HepG2 (cell line): Measurements from ENCODE around the gene MXD3. TPM values are rescaled to one million over a fixed set of nuclear protein-coding genes. Genes with fewer than 3 reads are reported as not detected.

Source experiments
- ATAC-seq: fragments of 200-7000 bp; cut with Tn5 transposase; 3 replicates; pipeline ENCODE4 v1.9.1; 2020; ENCODE audit warnings: mild to moderate bottlenecking, moderate library complexity
- BruUV-seq: library from RNA; stranded (reverse); fragments of 400-500 nt; replicated peaks from 2 replicates; lab custom pipeline; 2021; lab: Mats Ljungman, UMichigan
- CTCF ChIA-PET: fragments of 300-600 bp; formaldehyde crosslinking; extraction: SDS; loops from one replicate; lab custom pipeline; 2021; ENCODE audit warnings: low total read pairs, inconsistent platforms, low intra/inter-chr PET ratio; lab: Yijun Ruan, JAX
- POLR2A ChIA-PET: fragments of 350-600 bp; sonication (Branson Sonifier 250); formaldehyde crosslinking; loops from one replicate; lab custom pipeline; 2020; ENCODE audit warnings: antibody characterized with exemption, inconsistent platforms; lab: Yijun Ruan, JAX
- DNase-seq: peaks from one replicate; pipeline ENCODE4 v3.0.0-alpha.2; 2015; ENCODE audit warnings: low spot score
- FAIRE-seq: peaks from 3 replicates; lab custom pipeline; 2011; peaks lifted over from hg19 to GRCh38; lab: Jason Lieb, UNC
- H2AFZ ChIP-seq: one replicate; pipeline ENCODE4 v1.6.1; 2011; ENCODE audit warnings: low read length, inconsistent platforms
- H3K27ac ChIP-seq: fragments of 300-600 bp; 3 replicates; pipeline ENCODE4 v1.8.0; 2011; ENCODE audit warnings: mixed run types, mild to moderate bottlenecking, mixed read lengths, low read length, inconsistent platforms; ENCODE audit not compliant: insufficient read depth; ENCODE audit errors: extremely low read length
- H3K27me3 ChIP-seq, 2 experiments: fragments of 200-600 bp in 1 of 2; 2 replicates in 1 of 2; 3 replicates in 1 of 2; pipeline versions ENCODE4 v1.6.0 to v1.8.0; 2011; ENCODE audit warnings: low read length in 2 of 2, mild to moderate bottlenecking in 2 of 2, moderate library complexity in 2 of 2, inconsistent platforms in 1 of 2; ENCODE audit not compliant: insufficient read depth in 2 of 2, control insufficient read depth in 1 of 2
- H3K36me3 ChIP-seq, 2 experiments: fragments of 200-600 bp in 1 of 2; replicated peaks in 1 of 2; 2 replicates in 1 of 2; 3 replicates in 1 of 2; pipeline versions ENCODE4 v1.5.1 to v1.8.0; 2011; ENCODE audit warnings: low read length in 2 of 2, inconsistent platforms in 1 of 2; ENCODE audit not compliant: insufficient read depth in 2 of 2, control insufficient read depth in 1 of 2
- H3K4me1 ChIP-seq: 2 replicates; pipeline ENCODE4 v1.5.1; 2012; ENCODE audit warnings: low read length, inconsistent platforms; ENCODE audit not compliant: insufficient read depth
- H3K4me2 ChIP-seq: 2 replicates; pipeline ENCODE4 v1.6.0; 2011; ENCODE audit warnings: low read depth, low read length, inconsistent platforms
- H3K4me3 ChIP-seq, 3 experiments: fragments of 200-600 bp in 1 of 3; sonication (generic), shearing (Covaris generic) in 1 of 3; replicated peaks in 1 of 3; 2 replicates each; pipeline ENCODE4 v1.5.1; 2011 to 2016; ENCODE audit warnings: low read length in 3 of 3, inconsistent platforms in 2 of 3, low read depth in 2 of 3, mild to moderate bottlenecking in 2 of 3, control low read depth in 1 of 3, mixed read lengths in 1 of 3; ENCODE audit not compliant: insufficient read depth in 1 of 3
- H3K79me2 ChIP-seq: one replicate; pipeline ENCODE4 v1.6.1; 2011; ENCODE audit warnings: low read length, inconsistent platforms; ENCODE audit not compliant: insufficient read depth
- H3K9ac ChIP-seq: 2 replicates; pipeline ENCODE4 v1.6.0; 2011; ENCODE audit warnings: mild to moderate bottlenecking, low read depth, low read length, inconsistent platforms; ENCODE audit not compliant: insufficient read depth
- H3K9me3 ChIP-seq: 2 replicates; pipeline ENCODE4 v1.5.1; 2012; ENCODE audit warnings: mild to moderate bottlenecking, low read length
- H4K20me1 ChIP-seq: 2 replicates; pipeline ENCODE4 v1.6.0; 2011; ENCODE audit warnings: inconsistent platforms, mild to moderate bottlenecking, low read length, moderate library complexity; ENCODE audit not compliant: insufficient read depth
- CERS6 ChIP-seq: sonication (generic); formaldehyde crosslinking; IDR thresholded peaks from 2 replicates; pipeline ENCODE4 v1.5.0; 2020; ENCODE audit warnings: missing genetic modification reagents
- CREBL2 ChIP-seq: sonication (generic); formaldehyde crosslinking; IDR thresholded peaks from 2 replicates; pipeline ENCODE4 v1.8.1; 2023; ENCODE audit warnings: missing genetic modification reagents, mild to moderate bottlenecking, borderline replicate concordance
- GATAD2A ChIP-seq: IDR thresholded peaks from 2 replicates; pipeline ENCODE4 v1.6.1; 2016
- KAT7 ChIP-seq: IDR thresholded peaks from 2 replicates; pipeline ENCODE4 v1.6.1; 2018; ENCODE audit warnings: borderline replicate concordance, missing compliant biosample characterization
- MBD4 ChIP-seq: IDR thresholded peaks from 2 replicates; pipeline ENCODE4 v1.6.1; 2012; ENCODE audit warnings: low read length, inconsistent platforms, borderline replicate concordance
- MTF2 ChIP-seq: sonication (generic); formaldehyde crosslinking; IDR thresholded peaks from 2 replicates; pipeline ENCODE4 v1.5.0; 2020; ENCODE audit warnings: missing genetic modification reagents, borderline replicate concordance
- SSRP1 ChIP-seq: IDR thresholded peaks from 2 replicates; pipeline ENCODE4 v1.6.1; 2016; ENCODE audit warnings: control low read depth
- TBP ChIP-seq: sonication (generic); formaldehyde crosslinking; IDR thresholded peaks from 2 replicates; pipeline ENCODE4 v1.5.0; 2020; ENCODE audit warnings: missing genetic modification reagents
- TFAP4 ChIP-seq: sonication (generic); IDR thresholded peaks from 2 replicates; pipeline ENCODE4 v1.6.1; 2016; ENCODE audit warnings: low read depth, borderline replicate concordance
- UBTF ChIP-seq: sonication (generic); formaldehyde crosslinking; IDR thresholded peaks from 2 replicates; pipeline ENCODE4 v1.4.0; 2020; ENCODE audit warnings: mild to moderate bottlenecking, missing genetic modification reagents
- ZBTB46 ChIP-seq: sonication (generic); formaldehyde crosslinking; IDR thresholded peaks from 2 replicates; pipeline ENCODE4 v1.4.0; 2020; ENCODE audit warnings: mild to moderate bottlenecking, missing genetic modification reagents, borderline replicate concordance
- ZFP36L2 ChIP-seq: sonication (generic); formaldehyde crosslinking; IDR thresholded peaks from 2 replicates; pipeline ENCODE4 v1.4.0; 2020; ENCODE audit warnings: missing genetic modification reagents
- ZNF572 ChIP-seq: sonication (generic); formaldehyde crosslinking; IDR thresholded peaks from 2 replicates; pipeline ENCODE4 v1.5.1; 2020; ENCODE audit warnings: mild to moderate bottlenecking, missing genetic modification reagents
- ZNF740 ChIP-seq: sonication (generic); formaldehyde crosslinking; IDR thresholded peaks from 2 replicates; pipeline ENCODE4 v1.4.0; 2020; ENCODE audit warnings: missing genetic modification reagents
- ZSCAN30 ChIP-seq: sonication (generic); formaldehyde crosslinking; IDR thresholded peaks from 2 replicates; pipeline ENCODE4 v1.5.0; 2020; ENCODE audit warnings: mild to moderate bottlenecking, missing genetic modification reagents
- ZSCAN9 ChIP-seq: IDR thresholded peaks from 2 replicates; pipeline ENCODE4 v1.6.1; 2016; ENCODE audit warnings: borderline replicate concordance
- WGBS: methylation state at CpG from one replicate; pipeline ENCODE4 v1.1.6; 2017; ENCODE audit warnings: low lambda C conversion rate; 5-methylcytosine and 5-hydroxymethylcytosine counted together
- in situ Hi-C: cut with HindIII; loops from 2 replicates; pipeline ENCODE4 v1.10.0; 2017; ENCODE audit warnings: low pct_unique_long_range_greater_than_20kb; ENCODE audit not compliant: extremely low pct_ligation_motif_present
- intact Hi-C: fragments of 100-400 bp; cut with micrococcal nuclease; formaldehyde crosslinking; loops from one replicate; pipeline ENCODE4 v1.10.0; 2022; ENCODE audit not compliant: unreplicated experiment
- polyA plus RNA-seq, 8 experiments: library from polyadenylated mRNA; depleted of rRNA in 3 of 8; stranded (reverse) in 7 of 8; unstranded in 1 of 8; fragments of >200 nt; fragmentation: Illumina TruSeq in 4 of 8; extraction: Trizol in 4 of 8; gene quantifications; 2 replicates each; pipeline versions ENCODE4 v1.2.1 to v1.2.3, GENCODE V29; 2011 to 2016; ENCODE audit warnings: low read depth in 4 of 8, missing spikeins in 1 of 8, mixed read lengths in 1 of 8; ENCODE audit not compliant: insufficient read depth in 1 of 8
- total RNA-seq, 5 experiments: library from RNA; depleted of rRNA; stranded (reverse); fragments of >200 nt; fragmentation: Illumina TruSeq; extraction: Trizol; gene quantifications; 2 replicates each; pipeline ENCODE4 v1.2.3, GENCODE V29; 2016; ENCODE audit warnings: low read depth in 1 of 5

Gene MXD3
- total and polyA plus RNA-seq, 2 of the 13 experiments (the other 11 are each of a cell fraction or from before 2014, with no cell fraction given): 10.5 to 12.8 TPM

- intact Hi-C loops: no loop called here
- Histone ChIP-seq H3K27me3 (no peaks in the 10 kb centered on the region; a peak in 1 of 5 replicates), H3K27ac (peak within 1 kb of the TSS; percentile 94), H3K9me3 (no peaks in the 10 kb centered on the region), H3K9ac (peak within 1 kb of the TSS; percentile 95), H3K79me2 (peaks cover 43% of the 10 kb centered on the region), H3K4me2 (peak within 1 kb of the TSS; percentile 94), H3K4me3 (peak within 1 kb of the TSS; percentile 92 to 98 (median 93)), H4K20me1 (no peaks in the 10 kb centered on the region), H2AFZ (peak within 1 kb of the TSS; percentile 66), H3K4me1 (peaks cover 86% of the 10 kb centered on the region), H3K36me3 (peaks cover 6 to 9% of the 10 kb centered on the region in 2 experiments)
- ATAC-seq (peak; percentile 97), DNase-seq (peak; percentile 91), FAIRE-seq (peak; percentile 63)
- in situ Hi-C loops: loop anchor here (25.0 kb wide), 1 partner anchor 814 kb away; the partner anchor contains the start of genes CDHR2 and RNF44
- TSS peak; percentile 77 for BruUV-seq
- CTCF ChIA-PET: no interaction called here
- WGBS: 14% methylated on average over 27 of the region's 55 CpGs
- POLR2A ChIA-PET: interaction anchor here (0.8 to 6.8 kb wide), 16 partner anchors 10 to 264 kb away, joined by 3 to 84 read pairs (median 4); partner anchors contain the start of genes GRK6, PRELID1 and RAB24
- 0 out of 2 replicates have a peak, but pooled peaks have one; percentile 8 for TF ChIP-seq TBP (CRISPR knock-in tag)
- TF ChIP-seq MBD4: no peak
- TF ChIP-seq UBTF: peak; percentile 93
- no peak for TF ChIP-seq ZBTB46 (CRISPR knock-in tag)
- no peak for TF ChIP-seq ZSCAN30 (CRISPR knock-in tag)
- no peak for TF ChIP-seq CERS6 (CRISPR knock-in tag)
- no peak; the same call in 1 of the 2 replicates for TF ChIP-seq ZSCAN9 (CRISPR knock-in tag)
- TF ChIP-seq ZNF740 (CRISPR knock-in tag): no peak; the same call in 1 of the 2 replicates
- peak; percentile 5; the same call in 1 of the 2 replicates for TF ChIP-seq TFAP4
- peak; percentile 23; the same call in 1 of the 2 replicates for TF ChIP-seq GATAD2A (CRISPR knock-in tag)
- TF ChIP-seq KAT7: peak; percentile 76; the same call in 1 of the 2 replicates
- TF ChIP-seq ZNF572 (CRISPR knock-in tag): peak; percentile 88; the same call in 1 of the 2 replicates
- no peak for TF ChIP-seq ZFP36L2 (CRISPR knock-in tag)
- no peak for TF ChIP-seq MTF2 (CRISPR knock-in tag)
- TF ChIP-seq SSRP1 (CRISPR knock-in tag): no peak
- TF ChIP-seq CREBL2: no peak
Measured at GRCh38 chr5:177351392-177352329, 40.0 kb upstream of the MXD3 start, which contains the start of gene LMAN2. TSS of gene LMAN2 (minus strand) at chr5:177351668. CDS start at chr5:177351647, 21 bp downstream.
